HL-60/S4 (cell line): Measurements from ENCODE around the gene TSR3.

Experiments used
- in situ Hi-C: fragments of 300-500 bp; cut with MboI; formaldehyde crosslinking; loops from 2 replicates; pipeline ENCODE4 v1.14.3; 2022; ENCODE audit warnings: low sequenced_read_pairs

The TSR3 gene

DNA sequence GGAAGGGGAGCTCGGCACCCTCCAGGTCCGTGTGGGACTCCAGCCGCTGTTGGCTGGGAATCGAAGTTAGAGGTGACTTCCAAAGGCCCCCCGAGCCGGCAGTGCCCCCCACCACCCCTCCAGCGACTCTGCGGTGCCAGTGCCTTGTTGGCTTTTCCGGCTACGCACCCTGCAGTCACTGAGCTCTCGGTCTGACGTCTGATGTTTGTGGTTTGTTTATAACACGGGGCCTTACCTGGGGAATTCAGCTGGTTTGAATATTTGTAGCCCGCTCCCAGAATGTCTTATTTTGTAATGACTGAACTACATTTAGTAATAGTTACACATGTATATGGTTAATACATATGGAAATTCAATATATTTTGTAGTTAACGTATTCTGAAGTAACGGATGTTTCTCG lies 25.3 kb downstream of the TSR3 start:
- in situ Hi-C loops = no loop called here

DNA sequence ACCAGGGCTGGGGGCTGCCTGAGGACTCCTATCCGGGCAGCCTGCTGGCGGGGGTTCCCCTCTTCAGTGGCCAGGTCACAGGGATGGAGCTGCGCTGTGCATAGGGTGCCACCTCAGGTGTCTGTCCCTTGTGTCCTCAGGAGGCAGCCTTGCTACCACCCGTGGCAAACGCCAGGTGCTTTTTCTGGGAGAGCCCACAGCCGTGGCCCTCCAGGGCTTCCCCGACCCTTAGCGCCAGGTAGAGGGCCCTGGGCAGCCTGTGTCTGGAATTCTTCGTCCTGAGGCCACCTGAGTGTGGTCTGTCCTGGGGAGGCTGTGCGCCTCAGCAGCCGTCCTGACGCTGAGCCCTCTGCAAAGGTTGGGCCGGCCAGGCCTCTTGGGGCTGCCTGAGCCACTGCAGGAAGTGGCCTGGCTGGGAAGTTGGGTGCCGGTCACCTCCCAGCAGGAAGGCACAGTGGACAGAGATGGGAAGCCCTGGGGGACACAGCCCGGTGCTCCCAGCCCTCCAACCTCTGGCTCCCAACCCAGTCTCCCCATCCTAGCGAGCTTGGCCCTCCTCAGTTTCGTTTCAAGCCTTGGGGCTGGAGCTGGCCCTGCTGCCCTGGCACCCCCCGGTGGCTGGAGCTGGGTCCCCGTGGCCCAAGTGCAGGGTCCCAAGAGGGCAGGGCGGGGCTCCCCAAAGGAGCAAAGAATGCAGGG lies 25.9 kb downstream of the TSR3 start:
- in situ Hi-C loops = no loop called here

DNA sequence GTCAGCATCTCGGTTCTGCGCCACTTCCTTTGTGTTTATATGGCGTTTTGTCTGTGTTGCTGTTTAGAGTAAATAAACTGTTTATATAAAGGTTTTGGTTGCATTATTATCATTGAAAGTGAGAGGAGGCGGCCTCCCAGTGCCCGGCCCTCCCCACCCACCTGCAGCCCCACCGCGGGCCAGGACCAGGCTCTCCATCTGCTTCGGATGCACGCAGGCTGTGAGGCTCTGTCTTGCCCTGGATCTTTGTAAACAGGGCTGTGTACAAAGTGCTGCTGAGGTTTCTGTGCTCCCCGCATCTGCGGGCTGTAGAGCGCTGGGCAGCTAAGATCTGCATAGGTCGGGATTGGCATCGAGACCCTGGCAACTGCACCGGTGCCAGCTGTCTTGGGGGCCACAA lies 26.4 kb downstream of the TSR3 start:
- in situ Hi-C loops = no loop called here

DNA sequence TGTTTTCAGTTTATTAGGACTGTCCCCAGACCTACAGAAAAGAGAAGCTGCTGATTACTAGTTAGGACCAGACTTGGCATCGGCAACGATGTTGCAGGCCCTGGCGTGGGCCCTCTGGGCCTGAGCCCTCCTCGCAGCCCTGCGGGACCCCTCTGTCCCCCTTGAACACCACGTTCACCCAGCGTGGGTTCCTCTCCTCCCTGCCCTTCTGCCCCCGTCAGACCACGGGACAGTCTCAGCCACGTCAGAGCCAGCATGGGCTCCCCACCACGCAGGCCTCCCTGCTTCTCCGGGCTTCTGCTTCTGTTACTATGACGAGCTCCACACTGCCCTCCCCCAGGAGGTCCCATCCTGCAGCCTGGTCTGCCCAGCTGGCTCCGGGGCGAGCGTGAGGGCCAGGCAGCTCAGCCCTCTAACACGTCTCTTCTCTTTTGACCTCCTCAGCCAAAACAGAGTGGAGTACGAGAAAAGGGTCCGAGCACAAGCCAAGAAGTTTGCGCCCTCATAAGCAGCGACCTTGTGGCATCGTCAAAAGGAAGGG lies 27.3 kb downstream of the TSR3 start:
- in situ Hi-C loops = no loop called here

DNA sequence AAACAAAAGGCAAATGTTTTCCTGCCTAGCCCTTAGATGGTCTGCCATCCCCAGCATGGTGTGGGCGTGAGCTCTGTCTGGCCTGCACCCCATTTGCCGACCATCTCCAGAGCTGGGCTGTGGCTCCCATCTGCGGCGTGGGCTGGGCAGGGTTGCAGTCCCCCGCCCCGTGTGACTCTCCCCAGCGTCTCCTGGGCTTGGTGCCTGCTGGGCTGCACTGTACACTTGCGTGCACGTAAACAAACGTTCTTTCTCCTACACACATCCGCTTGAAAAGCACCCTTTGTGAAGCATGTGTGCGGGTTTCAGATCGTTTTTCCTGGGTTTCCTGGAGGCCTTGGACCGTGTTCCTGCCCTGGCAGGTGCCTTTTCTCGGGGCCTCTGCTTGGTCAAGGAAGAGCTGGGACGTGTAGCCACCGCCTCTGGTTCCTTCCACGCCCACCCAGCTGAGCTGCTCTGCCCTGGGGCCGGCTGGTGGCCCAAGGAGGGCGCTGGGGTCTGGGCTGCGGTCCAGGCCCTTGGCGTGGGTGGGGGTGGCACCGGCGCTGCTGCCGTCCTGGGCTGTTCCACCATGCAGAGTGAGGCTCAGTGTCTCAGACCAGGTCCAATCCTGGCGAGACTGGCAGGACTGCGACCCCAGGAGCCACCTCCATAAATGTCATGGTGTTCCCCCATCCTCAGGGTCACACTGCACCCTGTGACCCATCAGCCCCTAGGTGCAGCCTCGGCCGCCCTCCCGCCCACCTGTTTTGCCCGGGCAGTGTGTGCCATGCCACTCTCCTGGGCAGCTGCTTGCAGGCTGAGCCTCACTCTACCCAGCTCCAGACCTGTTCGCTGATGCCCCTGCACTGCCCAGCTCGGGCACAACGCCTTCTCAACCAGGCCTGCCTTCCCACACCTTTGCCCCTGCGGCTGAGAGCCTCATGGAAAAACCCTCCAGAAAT lies 28.1 kb downstream of the TSR3 start:
- in situ Hi-C loops = no loop called here

DNA sequence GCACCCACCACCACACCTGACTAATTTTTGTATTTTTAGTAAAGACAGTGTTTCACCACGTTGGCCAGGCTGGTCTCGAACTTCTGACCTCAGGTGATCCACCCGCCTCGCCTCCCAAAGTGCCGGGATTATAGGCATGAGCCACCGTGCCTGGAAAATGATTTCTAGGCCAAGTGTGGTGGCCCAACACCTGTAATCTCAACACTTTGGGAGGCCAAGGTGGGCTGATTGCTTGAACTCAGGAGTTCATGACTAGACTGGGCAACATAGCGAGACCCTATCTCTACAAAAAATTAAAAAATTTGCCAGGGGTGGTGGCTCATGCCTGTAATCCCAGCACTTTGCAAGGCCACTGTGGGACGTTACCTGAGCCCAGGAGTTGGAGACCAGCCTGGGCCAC lies 29.3 kb downstream of the TSR3 start:
- in situ Hi-C loops = no loop called here

DNA sequence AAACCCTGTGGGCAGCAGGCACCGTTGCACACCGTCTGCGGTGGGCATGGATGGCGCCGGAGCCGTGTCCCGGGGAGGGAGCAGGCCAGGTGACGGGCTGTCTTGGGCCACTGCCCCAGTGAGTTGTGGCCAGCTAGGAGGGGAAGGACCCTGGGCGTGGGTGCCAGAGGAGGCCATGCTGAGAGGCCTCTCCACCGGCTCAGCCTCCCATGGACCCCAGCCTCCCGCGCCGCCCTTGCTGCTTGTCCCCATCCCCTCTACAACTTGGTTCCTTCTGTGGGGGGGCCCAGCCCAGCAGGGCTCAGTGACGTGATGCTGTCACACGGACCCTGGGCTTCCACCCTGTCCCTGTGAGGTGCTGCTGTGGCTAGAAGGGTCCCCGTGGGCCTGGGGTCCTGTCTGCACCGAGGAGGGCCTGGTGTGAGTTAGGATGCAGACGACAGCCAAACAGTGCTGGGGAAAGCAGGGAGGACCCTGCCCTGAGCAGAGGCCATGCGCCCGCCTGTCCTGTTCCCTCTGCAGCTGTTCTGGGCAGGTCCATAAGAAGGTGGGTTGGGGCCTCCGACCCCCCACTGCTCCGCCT lies 30.9 kb downstream of the TSR3 start:
- in situ Hi-C loops = no loop called here

DNA sequence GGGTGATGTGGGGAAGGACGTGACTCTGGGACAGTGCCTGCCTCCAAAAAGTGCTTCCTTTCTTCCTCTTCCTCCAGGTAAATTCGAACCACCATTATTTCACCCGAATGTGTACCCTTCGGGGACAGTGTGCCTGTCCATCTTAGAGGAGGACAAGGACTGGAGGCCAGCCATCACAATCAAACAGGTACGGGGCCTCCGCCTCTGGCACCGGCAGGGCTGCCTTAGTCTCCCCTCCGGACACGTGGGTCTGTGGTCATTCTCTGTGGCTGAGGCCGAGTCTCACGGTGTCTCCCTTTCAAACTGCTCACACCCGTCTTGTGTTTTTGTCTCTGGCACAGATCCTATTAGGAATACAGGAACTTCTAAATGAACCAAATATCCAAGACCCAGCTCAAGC lies 31.6 kb downstream of the TSR3 start:
- in situ Hi-C loops = no loop called here

DNA sequence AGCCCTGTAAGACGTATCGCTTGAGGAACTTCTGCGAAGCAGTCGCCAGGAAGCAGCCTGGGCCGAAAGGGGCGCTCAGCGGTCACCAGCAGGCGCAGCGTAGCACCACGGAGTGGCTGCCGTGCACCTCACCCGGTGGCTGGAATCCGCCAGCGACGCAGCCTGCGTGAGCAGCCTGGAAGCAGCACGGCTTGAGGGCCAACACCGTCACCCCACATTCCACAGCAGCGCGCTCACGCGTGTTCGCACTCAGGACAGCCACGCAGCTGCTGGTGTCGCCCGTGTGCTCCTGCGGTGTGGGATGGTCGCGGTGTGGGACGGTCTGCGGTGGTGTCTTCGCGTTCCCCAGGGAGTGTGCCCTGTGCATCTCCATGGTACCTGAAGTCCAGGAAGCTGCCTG lies 32.6 kb downstream of the TSR3 start:
- in situ Hi-C loops = no loop called here

DNA sequence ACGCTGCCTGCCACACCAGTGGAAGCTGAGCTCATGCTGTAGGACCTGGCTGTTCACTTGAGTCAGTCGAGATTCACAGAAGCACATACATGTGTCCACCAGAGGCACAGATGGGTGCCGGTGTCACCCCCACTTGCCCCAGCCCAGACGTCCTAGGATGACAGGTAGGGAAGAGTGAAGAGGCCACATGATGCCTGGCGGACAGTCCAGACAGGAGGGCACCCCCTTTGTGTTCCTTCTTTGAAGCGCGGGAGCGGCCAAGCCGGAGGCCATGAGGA lies 33.5 kb downstream of the TSR3 start:
- in situ Hi-C loops = no loop called here

DNA sequence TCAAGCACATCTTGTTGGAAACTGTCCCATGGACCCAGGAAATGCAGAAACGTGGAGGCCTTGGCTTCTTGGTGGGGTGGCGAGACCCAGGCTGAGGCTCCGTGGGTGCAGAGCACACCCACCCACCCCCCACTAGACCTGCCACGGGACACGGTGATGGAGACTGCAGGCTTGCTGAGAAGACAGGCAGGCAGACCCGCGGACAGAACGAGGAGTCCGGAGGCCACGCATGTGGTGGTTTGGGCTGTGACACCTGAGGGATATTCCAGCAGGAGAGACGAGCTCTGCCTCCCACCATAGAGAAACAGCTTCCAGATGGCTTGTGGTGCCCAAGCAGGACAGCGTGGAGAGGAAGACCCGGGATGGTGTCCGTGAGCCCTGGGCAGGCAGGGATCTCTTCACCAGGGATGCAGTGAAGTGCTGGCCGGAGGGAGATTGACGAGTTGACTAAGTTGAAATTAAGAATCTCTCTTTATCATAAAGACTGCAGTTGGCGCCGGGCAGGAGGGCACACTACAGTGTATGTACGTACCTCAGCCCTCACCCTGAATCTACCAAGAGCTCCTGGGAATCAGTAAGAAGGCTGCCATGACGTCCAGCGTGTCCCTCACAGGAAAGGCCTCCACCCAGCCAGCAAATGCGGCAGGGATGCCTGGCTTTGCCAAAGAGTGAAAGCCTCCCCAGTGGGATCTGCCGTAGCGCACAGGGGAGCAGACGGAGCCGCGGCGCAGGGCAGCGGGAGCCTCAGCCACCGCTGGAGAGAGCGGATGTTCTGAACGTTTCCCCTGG lies 34.0 kb downstream of the TSR3 start:
- in situ Hi-C loops = no loop called here

DNA sequence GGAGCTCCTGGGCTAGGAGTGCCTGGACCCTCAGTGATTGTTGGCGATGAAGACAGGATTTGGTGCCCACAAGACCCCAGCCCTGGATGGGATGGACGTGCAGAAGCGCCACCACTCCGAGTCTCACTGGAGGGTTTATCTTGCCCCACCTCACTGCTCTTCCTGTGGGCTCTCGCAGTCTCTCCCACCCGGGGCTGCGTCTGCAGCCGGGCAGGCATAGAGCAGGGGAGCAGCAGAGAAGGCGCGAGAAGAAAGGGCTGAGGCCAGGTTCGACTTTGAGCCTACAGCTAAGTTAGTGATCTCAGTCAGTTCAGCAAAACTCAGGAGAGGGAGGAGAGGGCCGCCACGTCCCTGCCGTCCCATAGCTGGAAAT lies 35.7 kb downstream of the TSR3 start:
- in situ Hi-C loops = no loop called here

DNA sequence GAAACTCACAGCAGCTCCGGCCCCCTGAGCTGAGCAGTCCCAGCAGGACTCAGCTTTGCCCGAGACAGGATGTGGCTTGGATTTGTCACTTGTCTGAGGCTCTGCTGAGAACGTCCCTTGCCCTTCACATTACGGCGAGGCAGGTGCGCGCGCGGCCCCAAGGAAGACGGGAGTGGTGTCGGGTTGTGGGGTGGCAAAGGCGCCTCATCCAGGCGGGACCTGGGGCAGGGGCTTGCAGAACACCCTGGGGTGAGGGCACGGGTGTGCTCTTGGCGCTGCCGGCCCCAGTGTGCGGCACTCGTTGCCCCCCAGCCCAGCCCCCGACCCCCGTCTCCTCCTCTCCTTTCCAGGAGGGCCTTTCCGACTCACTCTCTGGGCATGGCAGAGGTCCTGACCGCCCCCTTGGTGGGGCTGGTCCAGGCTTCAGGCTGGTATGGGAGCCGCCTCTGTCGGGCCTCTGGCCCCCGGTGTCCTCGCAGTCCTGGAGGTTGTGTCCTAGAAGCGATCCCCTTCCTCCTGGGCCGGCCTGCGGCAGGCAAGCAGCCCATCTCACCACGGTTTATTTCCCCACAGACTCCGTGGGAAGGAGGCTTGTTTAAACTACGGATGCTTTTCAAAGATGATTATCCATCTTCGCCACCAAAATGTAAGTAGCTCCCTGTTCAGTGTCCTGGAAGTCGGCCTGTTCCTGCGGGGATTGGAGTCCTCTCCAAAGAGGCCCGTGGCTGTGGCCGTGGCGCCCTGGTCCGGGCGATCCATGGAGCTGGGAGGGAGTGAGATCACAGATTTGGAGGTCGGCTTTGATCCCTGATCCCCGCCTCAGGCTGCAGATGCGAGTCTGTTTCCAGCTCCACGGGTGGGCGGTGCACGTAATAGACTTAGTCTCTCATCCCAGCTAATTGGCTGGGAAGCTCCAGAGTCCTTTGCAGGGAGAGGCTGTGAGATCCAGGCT lies 36.3 kb downstream of the TSR3 start:
- in situ Hi-C loops = no loop called here

DNA sequence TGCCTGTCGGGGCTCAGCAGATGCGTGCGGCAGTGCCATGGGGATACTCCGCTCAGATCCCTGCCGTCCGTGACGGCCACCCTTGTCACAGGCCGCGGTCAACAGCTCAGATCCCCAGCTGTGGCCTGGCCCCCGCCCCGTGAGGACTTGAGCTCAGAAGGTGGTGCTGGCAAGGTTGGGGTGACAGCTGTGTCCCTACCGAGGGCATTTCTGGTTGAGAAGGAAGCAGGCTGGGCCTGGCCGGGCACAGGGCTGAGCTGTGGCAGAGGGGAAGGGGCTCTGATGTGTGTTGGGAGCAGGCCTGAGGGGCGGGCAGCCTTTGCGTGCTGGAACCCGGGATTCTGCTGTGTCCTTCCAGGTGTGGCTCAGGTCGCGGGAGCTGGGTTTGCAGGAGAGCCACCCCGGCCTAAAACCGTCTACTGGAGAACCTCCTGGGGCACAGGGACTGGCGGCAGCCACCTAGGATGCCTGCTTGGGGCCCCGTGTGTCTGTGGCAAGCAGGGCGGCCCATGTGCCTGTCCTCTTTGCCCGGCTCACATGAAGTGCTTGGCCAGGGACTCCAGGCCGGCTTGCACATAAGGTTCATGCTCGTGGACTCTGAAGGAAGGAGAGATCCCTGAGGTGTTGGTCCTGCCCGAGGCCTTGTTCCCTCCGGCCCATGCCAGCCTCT lies 37.1 kb downstream of the TSR3 start:
- in situ Hi-C loops = no loop called here

DNA sequence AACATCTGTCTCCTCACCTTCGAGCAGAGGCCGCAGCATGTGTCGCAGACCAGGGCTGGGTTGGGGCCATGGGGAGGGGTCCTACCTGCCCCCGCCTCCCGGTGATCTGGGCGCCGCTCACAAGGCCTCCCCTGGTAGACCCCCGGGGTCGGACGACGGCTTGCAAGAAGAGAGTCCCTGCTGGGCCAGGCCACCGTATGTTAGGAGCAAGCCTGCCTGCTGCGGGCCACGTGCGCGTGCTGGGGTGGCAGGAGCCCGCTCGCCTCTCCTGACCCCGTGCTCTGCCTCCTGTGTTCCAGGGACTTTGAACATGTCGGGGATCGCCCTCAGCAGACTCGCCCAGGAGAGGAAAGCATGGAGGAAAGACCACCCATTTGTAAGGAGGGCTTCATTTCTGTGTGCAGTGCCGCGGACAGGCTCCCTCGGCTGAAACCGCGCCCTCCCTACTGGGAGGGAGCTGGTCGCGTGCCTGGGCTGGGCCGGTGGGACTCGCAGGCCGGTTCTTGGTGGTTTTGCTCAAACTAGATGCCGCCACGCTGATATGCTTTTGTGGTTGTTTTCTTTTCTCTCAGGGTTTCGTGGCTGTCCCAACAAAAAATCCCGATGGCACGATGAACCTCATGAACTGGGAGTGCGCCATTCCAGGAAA lies 37.8 kb downstream of the TSR3 start:
- in situ Hi-C loops = no loop called here

DNA sequence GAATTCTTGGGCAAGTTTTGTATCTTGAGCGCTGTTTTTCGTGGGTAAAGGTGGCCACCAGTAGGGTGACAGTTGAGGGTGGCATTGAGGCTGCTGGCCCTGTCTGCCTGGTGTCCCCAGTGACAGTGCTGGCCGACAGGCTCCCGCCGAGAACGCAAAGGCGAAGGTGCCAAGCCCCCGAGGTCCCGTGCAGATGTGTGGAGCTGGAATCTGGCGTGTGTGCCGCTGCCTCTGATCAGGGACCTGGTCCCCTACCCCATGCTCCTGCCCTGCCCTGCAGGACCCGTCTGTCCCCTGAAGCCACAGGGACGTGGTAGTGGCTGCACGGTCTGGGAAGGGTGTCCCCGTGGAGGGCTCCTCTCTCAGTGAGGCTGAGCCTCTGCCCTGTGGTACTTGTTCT lies 38.8 kb downstream of the TSR3 start:
- in situ Hi-C loops = no loop called here

DNA sequence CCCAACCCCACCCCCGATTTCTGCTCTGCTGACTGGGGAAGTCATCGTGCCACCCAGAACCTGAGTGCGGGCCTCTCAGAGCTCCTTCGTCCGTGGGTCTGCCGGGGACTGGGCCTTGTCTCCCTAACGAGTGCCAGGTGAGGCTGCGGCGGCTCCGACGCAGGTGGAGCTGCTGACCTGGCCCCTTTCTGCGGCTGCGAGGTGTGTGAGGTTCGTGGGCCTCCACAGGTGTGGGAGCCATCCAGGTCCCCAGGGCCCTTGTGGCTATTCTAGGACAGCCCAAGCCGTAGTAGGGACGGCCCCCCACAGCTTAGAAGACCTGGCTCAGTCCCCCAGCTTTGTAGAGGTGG lies 39.2 kb downstream of the TSR3 start:
- in situ Hi-C loops = no loop called here

DNA sequence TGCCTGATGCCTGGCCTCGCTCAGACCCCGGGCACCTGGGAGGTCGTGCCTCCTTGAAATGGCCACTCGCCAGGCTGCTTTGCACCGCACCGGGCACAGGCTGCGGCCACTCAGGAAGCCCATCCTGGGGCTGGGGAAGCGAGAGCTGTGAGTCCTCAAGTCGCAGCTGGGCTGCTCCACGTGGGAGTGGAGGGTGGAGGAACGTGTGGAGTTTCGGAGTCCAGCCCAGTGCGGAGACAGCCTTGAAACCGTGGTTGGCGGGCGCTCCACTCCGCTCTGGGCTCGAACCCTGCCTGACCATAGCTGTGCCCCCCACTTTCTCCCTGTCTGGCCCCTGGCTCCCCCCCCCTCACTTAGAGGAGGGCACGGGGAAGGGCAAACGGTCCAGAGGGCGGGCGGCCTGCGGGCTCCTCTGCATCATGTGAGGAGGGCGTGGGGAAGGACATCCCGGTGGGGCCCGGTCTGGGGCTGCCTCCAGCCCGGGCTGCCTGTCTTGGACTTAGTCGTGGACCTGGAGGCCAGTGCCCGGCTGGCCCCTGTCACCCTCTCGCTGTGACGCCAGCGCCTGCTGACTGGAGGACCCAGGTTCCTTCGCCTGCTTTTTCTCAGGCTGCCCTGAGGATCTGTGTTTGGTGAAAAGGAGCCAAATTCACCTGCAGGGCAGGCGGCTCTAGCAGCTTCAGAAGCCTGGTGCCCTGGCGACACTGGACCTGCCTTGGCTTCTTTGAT lies 39.8 kb downstream of the TSR3 start:
- in situ Hi-C loops = no loop called here
